ENCODE results near the gene SH3YL1.

SH3YL1 gene

GRCh38 chr2:268323-268722 is 4.5 kb upstream of the SH3YL1 start:
- no peaks in the 10 kb centered on the region for H3K9me3 ChIP-seq
- intact Hi-C loops (cut with DNase I; ENCODE audit: low total_unique reads): no loop called here
- H3K27ac ChIP-seq: no peak overlapping the region
- H3K36me3 ChIP-seq: peaks cover 0 to 19% (median 9%) of the 10 kb centered on the region in 3 donors
- peaks cover 0 to 25% (median 11%) of the 10 kb centered on the region in 4 donors for H3K4me1 ChIP-seq
- H3K4me3 ChIP-seq: no peak overlapping the region
- no peaks in the 10 kb centered on the region for H3K27me3 ChIP-seq
- no peak for DNase-seq
- TF ChIP-seq CTCF (IDR thresholded peaks at IDR 0.05): no peak

- Histone ChIP-seq H3K9me3 (no peaks in the 10 kb centered on the region), H3K4me3 (peak within 1 kb of the TSS; percentile 77 to 87), H3K27me3 (no peaks in the 10 kb centered on the region), H3K4me1 (peaks cover 0 to 27% (median 14%) of the 10 kb centered on the region in 4 donors), H3K27ac (peak within 1 kb of the TSS; percentile 76 to 80), H3K36me3 (peaks cover 0 to 14% (median 0%) of the 10 kb centered on the region in 3 donors)
- intact Hi-C loops (cut with DNase I; ENCODE audit: low total_unique reads): no loop called here
- peak in 1 of 2 experiments; percentile 13 for TF ChIP-seq CTCF (IDR thresholded peaks at IDR 0.05)
- peak; percentile 89 to 96 for DNase-seq
Measured at GRCh38 chr2:264493-265468, 949 bp upstream of the SH3YL1 start, which contains the start of gene ACP1. TSS of gene ACP1 (plus strand) at chr2:264947. CDS start at chr2:264965, 18 bp downstream.

- H3K36me3 ChIP-seq: peaks cover 0 to 10% (median 0%) of the 10 kb centered on the region in 3 donors
- H3K9me3 ChIP-seq: peaks cover 0 to 1% (median 0%) of the 10 kb centered on the region in 3 donors
- no peak for DNase-seq
- H3K4me1 ChIP-seq: peaks cover 0 to 27% (median 11%) of the 10 kb centered on the region in 4 donors
- no peak for TF ChIP-seq CTCF (IDR thresholded peaks at IDR 0.05)
- intact Hi-C loops (cut with DNase I; ENCODE audit: low total_unique reads): no loop called here
- H3K27me3 ChIP-seq: no peaks in the 10 kb centered on the region
- H3K27ac ChIP-seq: peak overlapping the region in 1 of 2 donors; percentile 76
- peak overlapping the region; percentile 77 to 87 for H3K4me3 ChIP-seq
Measured at GRCh38 chr2:263022-263738, 652 bp downstream of the SH3YL1 start.

GRCh38 chr2:262117-262516 is 1.7 kb downstream of the SH3YL1 start:
- TF ChIP-seq CTCF (IDR thresholded peaks at IDR 0.05): no peak
- intact Hi-C loops (cut with DNase I; ENCODE audit: low total_unique reads): no loop called here
- Histone ChIP-seq H3K36me3 (peaks cover 0 to 10% (median 0%) of the 10 kb centered on the region in 3 donors), H3K4me3 (no peak overlapping the region), H3K27me3 (no peaks in the 10 kb centered on the region), H3K9me3 (peaks cover 0 to 8% (median 0%) of the 10 kb centered on the region in 3 donors), H3K27ac (no peak overlapping the region), H3K4me1 (peaks cover 0 to 27% (median 11%) of the 10 kb centered on the region in 4 donors)
- no peak for DNase-seq

- Histone ChIP-seq H3K4me3 (no peak overlapping the region), H3K4me1 (peaks cover 0 to 15% (median 7%) of the 10 kb centered on the region in 4 donors), H3K27ac (no peak overlapping the region), H3K36me3 (peaks cover 0 to 10% (median 0%) of the 10 kb centered on the region in 3 donors), H3K9me3 (peaks cover 0 to 15% (median 0%) of the 10 kb centered on the region in 3 donors), H3K27me3 (no peaks in the 10 kb centered on the region)
- intact Hi-C loops (cut with DNase I; ENCODE audit: low total_unique reads): no loop called here
- TF ChIP-seq CTCF (IDR thresholded peaks at IDR 0.05): no peak
- no peak for DNase-seq
Measured at GRCh38 chr2:260507-261161, 3.2 kb downstream of the SH3YL1 start.

Measured in tibial artery (tissue), 4 donors.